IMR-90 (cell line): ENCODE measurements around the gene AOX1. TPM values are rescaled to one million over a fixed set of nuclear protein-coding genes. Genes with fewer than 3 reads are reported as not detected.

Experiments used
- ATAC-seq: fragments of 200-7000 bp; cut with Tn5 transposase; 2 replicates; pipeline ENCODE4 v1.9.1; 2020; ENCODE audit warnings: low read depth, mild to moderate bottlenecking, moderate library complexity
- BruUV-seq: library from RNA; stranded (reverse); fragments of 400-500 nt; replicated peaks from 2 replicates; lab custom pipeline; 2021; lab: Mats Ljungman, UMichigan
- CTCF ChIA-PET: fragments of 300-600 bp; formaldehyde crosslinking; extraction: SDS; loops from one replicate; lab custom pipeline; 2021; ENCODE audit warnings: antibody characterized with exemption; lab: Yijun Ruan, JAX
- POLR2A ChIA-PET: fragments of 300-600 bp; sonication (Branson Sonifier 250); formaldehyde crosslinking; loops from one replicate; lab custom pipeline; 2022; ENCODE audit warnings: antibody characterized with exemption; ENCODE audit not compliant: unreplicated experiment; lab: Charles Lee
- DNase-seq: peaks from one replicate; pipeline ENCODE4 v3.0.0; 2013
- H2AFZ ChIP-seq: replicated peaks from 2 replicates; pipeline ENCODE3; 2013; ENCODE audit warnings: low read length, mild to moderate bottlenecking; ENCODE audit not compliant: poor library complexity
- H2AK5ac ChIP-seq: 2 replicates; pipeline ENCODE4 v1.6.1; 2013; ENCODE audit warnings: low read depth, low read length, inconsistent platforms
- H2AK9ac ChIP-seq: replicated peaks from 2 replicates; pipeline ENCODE3; 2013; ENCODE audit warnings: mild to moderate bottlenecking, low read depth, low read length, moderate library complexity; ENCODE audit not compliant: poor library complexity
- H2BK120ac ChIP-seq: 2 replicates; pipeline ENCODE4 v1.6.1; 2013; ENCODE audit warnings: low read depth, low read length, inconsistent platforms
- H2BK15ac ChIP-seq: 3 replicates; pipeline ENCODE4 v1.6.1; 2013; ENCODE audit warnings: low read depth, low read length, inconsistent platforms
- H2BK20ac ChIP-seq: 2 replicates; pipeline ENCODE4 v1.6.1; 2013; ENCODE audit warnings: low read depth, mild to moderate bottlenecking, inconsistent platforms, low read length, moderate library complexity
- H2BK5ac ChIP-seq: 2 replicates; pipeline ENCODE4 v1.6.1; 2013; ENCODE audit warnings: mild to moderate bottlenecking, low read depth, low read length, inconsistent platforms; ENCODE audit not compliant: poor library complexity, severe bottlenecking
- H3K14ac ChIP-seq: replicated peaks from 2 replicates; pipeline ENCODE4 v1.6.1; 2013; ENCODE audit warnings: low read depth, low read length, inconsistent platforms
- H3K18ac ChIP-seq: 2 replicates; pipeline ENCODE4 v1.6.1; 2013; ENCODE audit warnings: low read depth, low read length, control low read depth
- H3K23ac ChIP-seq: 2 replicates; pipeline ENCODE4 v1.6.1; 2013; ENCODE audit warnings: low read depth, low read length, inconsistent platforms
- H3K27ac ChIP-seq: 2 replicates; pipeline ENCODE4 v1.5.1; 2013; ENCODE audit warnings: mild to moderate bottlenecking, control low read depth, low read length; ENCODE audit not compliant: insufficient read depth
- H3K27me3 ChIP-seq: 2 replicates; pipeline ENCODE4 v1.6.1; 2013; ENCODE audit warnings: low read length; ENCODE audit not compliant: control insufficient read depth, insufficient read depth
- H3K36me3 ChIP-seq: 2 replicates; pipeline ENCODE4 v1.6.1; 2013; ENCODE audit warnings: low read length, mixed read lengths; ENCODE audit not compliant: control insufficient read depth, insufficient read depth
- H3K4ac ChIP-seq: 2 replicates; pipeline ENCODE4 v1.6.1; 2013; ENCODE audit warnings: low read depth, low read length, inconsistent platforms
- H3K4me1 ChIP-seq: 2 replicates; pipeline ENCODE4 v1.6.1; 2013; ENCODE audit warnings: low read length, mixed read lengths; ENCODE audit not compliant: control insufficient read depth, insufficient read depth
- H3K4me2 ChIP-seq: 2 replicates; pipeline ENCODE4 v1.6.1; 2013; ENCODE audit warnings: low read depth, mild to moderate bottlenecking, control low read depth, low read length, moderate library complexity
- H3K4me3 ChIP-seq: 2 replicates; pipeline ENCODE4 v1.5.1; 2013; ENCODE audit warnings: low read depth, mild to moderate bottlenecking, control low read depth, low read length, moderate library complexity; ENCODE audit not compliant: insufficient read depth
- H3K56ac ChIP-seq: 2 replicates; pipeline ENCODE4 v1.6.1; 2013; ENCODE audit warnings: low read length, inconsistent platforms; ENCODE audit not compliant: insufficient read depth; ENCODE audit errors: extremely low read depth
- H3K79me1 ChIP-seq, 2 experiments: 2 replicates each; pipeline ENCODE4 v1.6.1; 2013; ENCODE audit warnings: low read length in 2 of 2, inconsistent platforms in 1 of 2, low read depth in 1 of 2
- H3K9ac ChIP-seq: 2 replicates; pipeline ENCODE4 v1.6.1; 2013; ENCODE audit warnings: low read depth, low read length, control low read depth
- H3K9me1 ChIP-seq: 2 replicates; pipeline ENCODE4 v1.6.1; 2013; ENCODE audit warnings: low read length, inconsistent platforms; ENCODE audit not compliant: insufficient read depth
- H3K9me3 ChIP-seq: 2 replicates; pipeline ENCODE4 v1.6.1; 2013; ENCODE audit warnings: low read length; ENCODE audit not compliant: control insufficient read depth, insufficient read depth
- H4K20me1 ChIP-seq: 2 replicates; pipeline ENCODE4 v1.6.1; 2013; ENCODE audit warnings: low read length, inconsistent platforms; ENCODE audit not compliant: insufficient read depth
- H4K5ac ChIP-seq: 2 replicates; pipeline ENCODE4 v1.6.1; 2013; ENCODE audit warnings: mild to moderate bottlenecking, low read depth, low read length, control low read depth
- H4K8ac ChIP-seq, 2 experiments: 2 replicates each; pipeline ENCODE4 v1.6.1; 2013; ENCODE audit warnings: low read depth in 2 of 2, low read length in 2 of 2, control low read depth in 1 of 2, inconsistent platforms in 1 of 2
- H4K91ac ChIP-seq: 2 replicates; pipeline ENCODE4 v1.6.1; 2013; ENCODE audit warnings: low read depth, low read length, inconsistent platforms; ENCODE audit not compliant: insufficient read depth
- BHLHE40 ChIP-seq: fragments of 150-350 bp; IDR thresholded peaks from 2 replicates; pipeline ENCODE4 v1.6.1; 2016; ENCODE audit warnings: mild to moderate bottlenecking, low read depth, low read length
- CHD1 ChIP-seq: IDR thresholded peaks from 2 replicates; pipeline ENCODE4 v1.6.1; 2012; ENCODE audit warnings: low read depth, low read length, improper control_type of control experiment
- FOS ChIP-seq: fragments of 150-350 bp; IDR thresholded peaks from 2 replicates; pipeline ENCODE4 v1.6.1; 2016; ENCODE audit warnings: low read depth, low read length
- MAFK ChIP-seq: IDR thresholded peaks from 2 replicates; pipeline ENCODE4 v1.6.1; 2012; ENCODE audit warnings: low read depth, low read length, improper control_type of control experiment
- MXI1 ChIP-seq: IDR thresholded peaks from 2 replicates; pipeline ENCODE4 v1.6.1; 2012; ENCODE audit warnings: low read depth, mild to moderate bottlenecking, low read length, moderate library complexity, borderline replicate concordance
- NFE2L2 ChIP-seq: fragments of 150-350 bp; IDR thresholded peaks from 2 replicates; pipeline ENCODE4 v1.6.1; 2016; ENCODE audit warnings: low read depth, mild to moderate bottlenecking, low read length
- POLR2A ChIP-seq: IDR thresholded peaks from 2 replicates; pipeline ENCODE4 v1.6.1; 2012; ENCODE audit warnings: mild to moderate bottlenecking, low read depth, low read length
- RAD21 ChIP-seq: IDR thresholded peaks from 2 replicates; pipeline ENCODE4 v1.6.1; 2012; ENCODE audit warnings: low read length, improper control_type of control experiment
- RCOR1 ChIP-seq: IDR thresholded peaks from 2 replicates; pipeline ENCODE4 v1.6.1; 2012; ENCODE audit warnings: mild to moderate bottlenecking, low read length, improper control_type of control experiment; ENCODE audit not compliant: insufficient replicate concordance
- SMC3 ChIP-seq: fragments of 150-350 bp; IDR thresholded peaks from 2 replicates; pipeline ENCODE4 v1.6.1; 2016; ENCODE audit warnings: low read depth, mild to moderate bottlenecking, antibody characterized with exemption, low read length, moderate library complexity
- WGBS, 2 experiments: methylation state at CpG; one replicate each; pipeline versions ENCODE4 v1.1.5 to v1.1.7; 2013; ENCODE audit warnings: missing lambda C conversion rate in 2 of 2; ENCODE audit not compliant: insufficient read length in 1 of 2; ENCODE audit errors: extremely low coverage in 2 of 2; 5-methylcytosine and 5-hydroxymethylcytosine counted together
- dilution Hi-C: fragments of 300-500 bp; cut with HindIII; formaldehyde crosslinking; loops from one replicate; pipeline ENCODE4 v1.14.3; 2018; ENCODE audit warnings: low sequenced_read_pairs; ENCODE audit not compliant: unreplicated experiment
- in situ Hi-C: fragments of 300-500 bp; cut with MboI; formaldehyde crosslinking; loops from 3 replicates; pipeline ENCODE4 v1.14.3; 2019; ENCODE audit warnings: low sequenced_read_pairs, inconsistent platforms, mixed read lengths
- intact Hi-C: fragments of 100-400 bp; cut with micrococcal nuclease; formaldehyde crosslinking; loops from 2 replicates; pipeline ENCODE4 v1.10.0; 2022
- polyA plus RNA-seq, 3 experiments: library from polyadenylated mRNA; depleted of rRNA; stranded (reverse); fragments of >200 nt; gene quantifications; 2 replicates each; pipeline ENCODE4 v1.2.3, GENCODE V29; 2012; ENCODE audit warnings: low replicate concordance in 1 of 3
- total RNA-seq: library from RNA; depleted of rRNA; stranded (reverse); fragments of >200 nt; gene quantifications from 2 replicates; pipeline ENCODE4 v1.2.3, GENCODE V29; 2012
- TF ChIP-seq, protein P1 (sequence below): fragments of 150-350 bp; IDR thresholded peaks from 2 replicates; pipeline ENCODE4 v1.6.1; 2016; ENCODE audit warnings: low read depth, mild to moderate bottlenecking, low read length, moderate library complexity, borderline replicate concordance
- TF ChIP-seq, protein P2 (sequence below): conservative IDR thresholded peaks from 2 replicates; pipeline ENCODE4 v1.5.1; 2012; ENCODE audit warnings: mild to moderate bottlenecking, low read depth, low read length, improper control_type of control experiment
- TF ChIP-seq, protein P3 (sequence below): fragments of 150-350 bp; IDR thresholded peaks from 2 replicates; pipeline ENCODE4 v1.6.1; 2017; ENCODE audit warnings: mild to moderate bottlenecking, antibody characterized with exemption, low read length, low read depth

AOX1 gene
- total and polyA plus RNA-seq, 2 of the 4 experiments (the other 2 are of a cell fraction) = 21.7 to 59.9 TPM

DNA sequence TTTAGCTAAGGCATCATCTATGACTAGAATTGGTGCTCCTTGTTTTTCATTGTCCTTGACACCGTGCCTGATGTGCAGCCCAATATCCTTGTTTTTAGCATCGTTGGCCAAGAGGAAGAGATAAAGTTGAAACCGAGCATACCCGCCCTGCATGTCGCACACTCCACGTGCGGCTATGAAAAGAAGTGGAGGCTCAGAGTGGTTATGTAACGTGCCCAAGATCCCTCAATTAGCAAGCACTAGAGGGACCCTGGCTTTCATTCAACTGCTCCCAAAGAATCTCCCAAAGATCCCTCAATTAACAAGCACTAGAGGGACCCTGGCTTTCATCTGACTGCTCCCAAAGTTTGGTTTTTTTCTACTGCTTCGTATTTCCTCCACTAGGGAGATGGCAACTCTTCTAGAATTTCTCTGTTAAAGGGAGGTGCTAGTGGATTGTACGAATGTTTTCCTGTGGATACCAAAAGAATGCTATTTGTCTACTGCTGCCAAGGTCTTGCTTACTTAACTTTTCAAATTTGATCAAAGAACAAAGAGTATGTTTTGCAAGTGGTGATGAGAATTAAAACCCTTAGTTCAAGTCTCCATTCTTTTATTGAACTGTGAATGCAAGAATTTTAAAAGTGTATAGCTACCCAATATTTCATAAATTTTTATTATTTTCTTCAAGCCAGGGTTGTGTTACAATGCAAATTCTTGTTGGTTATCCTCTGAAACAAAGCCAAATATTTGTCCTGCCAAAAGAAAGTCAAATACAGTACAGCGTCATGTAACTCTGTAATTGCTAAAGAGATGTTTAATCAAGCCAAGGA lies 92.1 kb downstream of the AOX1 start:
- no peak overlapping the region for H4K91ac ChIP-seq
- H2BK20ac ChIP-seq = no peak overlapping the region
- peak; percentile 67 for DNase-seq

More for the DNA sequence above, 92.1 kb downstream of the AOX1 start:
- Histone ChIP-seq H3K9ac (no peak overlapping the region), H3K4me2 (peak overlapping the region; percentile 56; the same call in 1 of the 2 replicates), H4K5ac (no peak overlapping the region), H2BK120ac (no peak overlapping the region), H2AK9ac (no peak overlapping the region), H2BK5ac (no peak overlapping the region), H3K18ac (no peak overlapping the region; the same call in 1 of the 2 replicates), H3K14ac (no peak overlapping the region), H3K4me3 (no peak overlapping the region), H3K56ac (no peak overlapping the region), H2AFZ (no peak overlapping the region), H4K8ac (no peak overlapping the region), H4K20me1 (no peaks in the 10 kb centered on the region), H3K27me3 (no peaks in the 10 kb centered on the region; the same call in 1 of the 2 replicates), H3K9me3 (no peaks in the 10 kb centered on the region), H2AK5ac (no peak overlapping the region), H3K4ac (no peak overlapping the region), H3K27ac (no peak overlapping the region), H3K36me3 (no peaks in the 10 kb centered on the region), H3K4me1 (no peaks in the 10 kb centered on the region; the same call in 1 of the 2 replicates), H3K23ac (no peak overlapping the region), H2BK15ac (no peak overlapping the region), H3K79me1 (no peaks in the 10 kb centered on the region), H3K9me1 (no peaks in the 10 kb centered on the region; the same call in 1 of the 2 replicates)
- BruUV-seq = no TSS peak
- intact Hi-C loops (no loop called here), in situ Hi-C loops (no loop called here), dilution Hi-C loops (no loop called here)
- ATAC-seq = peak; percentile 75
- ChIA-PET CTCF (no interaction called here), POLR2A (no interaction called here)
- no peak for TF ChIP-seq SMC3
- no peak for TF ChIP-seq RCOR1
- TF ChIP-seq, protein P1, sequence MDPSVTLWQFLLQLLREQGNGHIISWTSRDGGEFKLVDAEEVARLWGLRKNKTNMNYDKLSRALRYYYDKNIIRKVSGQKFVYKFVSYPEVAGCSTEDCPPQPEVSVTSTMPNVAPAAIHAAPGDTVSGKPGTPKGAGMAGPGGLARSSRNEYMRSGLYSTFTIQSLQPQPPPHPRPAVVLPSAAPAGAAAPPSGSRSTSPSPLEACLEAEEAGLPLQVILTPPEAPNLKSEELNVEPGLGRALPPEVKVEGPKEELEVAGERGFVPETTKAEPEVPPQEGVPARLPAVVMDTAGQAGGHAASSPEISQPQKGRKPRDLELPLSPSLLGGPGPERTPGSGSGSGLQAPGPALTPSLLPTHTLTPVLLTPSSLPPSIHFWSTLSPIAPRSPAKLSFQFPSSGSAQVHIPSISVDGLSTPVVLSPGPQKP = no peak
- no peak for TF ChIP-seq MXI1
- no peak for TF ChIP-seq RAD21
- TF ChIP-seq CHD1 = no peak
- no peak for TF ChIP-seq NFE2L2
- TF ChIP-seq POLR2A = no peak
- TF ChIP-seq, protein P2, sequence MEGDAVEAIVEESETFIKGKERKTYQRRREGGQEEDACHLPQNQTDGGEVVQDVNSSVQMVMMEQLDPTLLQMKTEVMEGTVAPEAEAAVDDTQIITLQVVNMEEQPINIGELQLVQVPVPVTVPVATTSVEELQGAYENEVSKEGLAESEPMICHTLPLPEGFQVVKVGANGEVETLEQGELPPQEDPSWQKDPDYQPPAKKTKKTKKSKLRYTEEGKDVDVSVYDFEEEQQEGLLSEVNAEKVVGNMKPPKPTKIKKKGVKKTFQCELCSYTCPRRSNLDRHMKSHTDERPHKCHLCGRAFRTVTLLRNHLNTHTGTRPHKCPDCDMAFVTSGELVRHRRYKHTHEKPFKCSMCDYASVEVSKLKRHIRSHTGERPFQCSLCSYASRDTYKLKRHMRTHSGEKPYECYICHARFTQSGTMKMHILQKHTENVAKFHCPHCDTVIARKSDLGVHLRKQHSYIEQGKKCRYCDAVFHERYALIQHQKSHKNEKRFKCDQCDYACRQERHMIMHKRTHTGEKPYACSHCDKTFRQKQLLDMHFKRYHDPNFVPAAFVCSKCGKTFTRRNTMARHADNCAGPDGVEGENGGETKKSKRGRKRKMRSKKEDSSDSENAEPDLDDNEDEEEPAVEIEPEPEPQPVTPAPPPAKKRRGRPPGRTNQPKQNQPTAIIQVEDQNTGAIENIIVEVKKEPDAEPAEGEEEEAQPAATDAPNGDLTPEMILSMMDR = no peak
- TF ChIP-seq BHLHE40 = no peak
- TF ChIP-seq, protein P3, sequence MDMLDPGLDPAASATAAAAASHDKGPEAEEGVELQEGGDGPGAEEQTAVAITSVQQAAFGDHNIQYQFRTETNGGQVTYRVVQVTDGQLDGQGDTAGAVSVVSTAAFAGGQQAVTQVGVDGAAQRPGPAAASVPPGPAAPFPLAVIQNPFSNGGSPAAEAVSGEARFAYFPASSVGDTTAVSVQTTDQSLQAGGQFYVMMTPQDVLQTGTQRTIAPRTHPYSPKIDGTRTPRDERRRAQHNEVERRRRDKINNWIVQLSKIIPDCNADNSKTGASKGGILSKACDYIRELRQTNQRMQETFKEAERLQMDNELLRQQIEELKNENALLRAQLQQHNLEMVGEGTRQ = no peak
- TF ChIP-seq MAFK = no peak
- TF ChIP-seq FOS = no peak
- 60% methylated on average over 1 of the region's 11 CpGs; no CpG with 5 or more reads in 1 of the 2 experiments for WGBS, 2 experiments
